GM06990 (cell line): ENCODE data around the gene RAB11A.

ENCODE experiments used
- DNase-seq: peaks from one replicate; pipeline ENCODE4 v3.0.0-alpha.2; 2011; ENCODE audit not compliant: insufficient read length; ENCODE audit errors: extremely low read depth
- H3K27me3 ChIP-seq: replicated peaks from 2 replicates; pipeline ENCODE4 v1.6.0; 2011; ENCODE audit warnings: low read length; ENCODE audit not compliant: control insufficient read depth, insufficient read depth
- H3K36me3 ChIP-seq: 2 replicates; pipeline ENCODE4 v1.5.1; 2011; ENCODE audit warnings: low read length; ENCODE audit not compliant: control insufficient read depth, insufficient read depth
- H3K4me3 ChIP-seq: replicated peaks from 2 replicates; pipeline ENCODE4 v1.5.1; 2011; ENCODE audit warnings: low read depth, mild to moderate bottlenecking, control low read depth, low read length
- TF ChIP-seq, protein P1 (sequence below): IDR thresholded peaks from 2 replicates; pipeline ENCODE4 v1.5.1; 2011; ENCODE audit warnings: low read length, control low read depth, mild to moderate bottlenecking, inconsistent platforms; ENCODE audit not compliant: insufficient read depth, poor library complexity, severe bottlenecking

RAB11A gene

DNA sequence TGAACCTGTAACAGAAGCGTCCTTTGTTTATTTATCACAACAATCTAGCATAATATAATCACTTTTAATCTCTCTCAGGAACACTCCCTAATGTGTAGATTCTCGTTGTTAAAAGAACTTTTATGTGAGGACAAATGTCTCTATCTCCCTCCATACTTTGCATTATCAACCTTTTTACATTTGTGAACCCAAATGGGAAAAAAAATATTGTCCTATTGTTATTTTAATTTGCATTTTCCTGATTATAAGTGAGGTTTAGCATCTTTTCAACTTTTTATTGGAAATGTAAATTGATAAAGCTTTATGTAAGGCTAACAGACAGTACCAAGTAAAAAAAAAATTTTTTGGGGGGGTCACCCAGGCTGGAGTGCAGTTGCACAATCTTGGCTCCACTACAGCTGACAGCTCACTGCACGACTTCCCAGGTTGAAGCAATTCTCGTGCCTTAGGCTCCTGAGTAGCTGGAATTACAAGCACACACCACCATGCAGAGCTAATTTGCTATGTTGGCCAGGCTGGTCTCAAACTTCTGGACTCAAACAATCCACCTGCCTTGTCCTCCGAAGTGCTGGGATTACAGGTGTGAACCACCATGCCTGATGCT, 44.2 kb upstream of the RAB11A start:
- DNase-seq, result no peak
- Histone ChIP-seq H3K27me3 (no peaks in the 10 kb centered on the region), H3K36me3 (no peaks in the 10 kb centered on the region), H3K4me3 (no peak overlapping the region)
- TF ChIP-seq, protein P1, sequence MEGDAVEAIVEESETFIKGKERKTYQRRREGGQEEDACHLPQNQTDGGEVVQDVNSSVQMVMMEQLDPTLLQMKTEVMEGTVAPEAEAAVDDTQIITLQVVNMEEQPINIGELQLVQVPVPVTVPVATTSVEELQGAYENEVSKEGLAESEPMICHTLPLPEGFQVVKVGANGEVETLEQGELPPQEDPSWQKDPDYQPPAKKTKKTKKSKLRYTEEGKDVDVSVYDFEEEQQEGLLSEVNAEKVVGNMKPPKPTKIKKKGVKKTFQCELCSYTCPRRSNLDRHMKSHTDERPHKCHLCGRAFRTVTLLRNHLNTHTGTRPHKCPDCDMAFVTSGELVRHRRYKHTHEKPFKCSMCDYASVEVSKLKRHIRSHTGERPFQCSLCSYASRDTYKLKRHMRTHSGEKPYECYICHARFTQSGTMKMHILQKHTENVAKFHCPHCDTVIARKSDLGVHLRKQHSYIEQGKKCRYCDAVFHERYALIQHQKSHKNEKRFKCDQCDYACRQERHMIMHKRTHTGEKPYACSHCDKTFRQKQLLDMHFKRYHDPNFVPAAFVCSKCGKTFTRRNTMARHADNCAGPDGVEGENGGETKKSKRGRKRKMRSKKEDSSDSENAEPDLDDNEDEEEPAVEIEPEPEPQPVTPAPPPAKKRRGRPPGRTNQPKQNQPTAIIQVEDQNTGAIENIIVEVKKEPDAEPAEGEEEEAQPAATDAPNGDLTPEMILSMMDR, result no peak

DNA sequence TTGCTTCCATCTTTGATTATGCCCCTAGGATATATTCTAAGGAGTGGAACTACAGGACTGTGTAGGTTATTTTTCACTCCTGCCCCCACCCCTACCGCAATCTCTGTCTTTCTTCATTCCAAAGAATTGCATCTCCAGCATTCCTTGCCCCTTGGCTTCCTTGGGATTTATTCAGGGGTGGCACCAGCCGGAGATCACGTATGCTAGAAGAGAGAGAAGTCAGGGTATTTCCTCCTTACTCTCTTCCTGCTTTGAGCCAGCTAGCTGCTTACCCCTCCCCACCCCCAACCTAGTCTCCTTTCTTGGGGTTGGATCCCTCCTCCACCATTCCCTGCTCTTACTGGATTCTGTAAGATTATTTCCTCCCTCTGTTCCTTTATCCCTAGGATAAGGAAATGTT, 42.2 kb upstream of the RAB11A start:
- TF ChIP-seq, protein P1, result no peak
- no peak for DNase-seq
- no peaks in the 10 kb centered on the region for H3K36me3 ChIP-seq
- no peaks in the 10 kb centered on the region for H3K27me3 ChIP-seq
- H3K4me3 ChIP-seq, result no peak overlapping the region

DNA sequence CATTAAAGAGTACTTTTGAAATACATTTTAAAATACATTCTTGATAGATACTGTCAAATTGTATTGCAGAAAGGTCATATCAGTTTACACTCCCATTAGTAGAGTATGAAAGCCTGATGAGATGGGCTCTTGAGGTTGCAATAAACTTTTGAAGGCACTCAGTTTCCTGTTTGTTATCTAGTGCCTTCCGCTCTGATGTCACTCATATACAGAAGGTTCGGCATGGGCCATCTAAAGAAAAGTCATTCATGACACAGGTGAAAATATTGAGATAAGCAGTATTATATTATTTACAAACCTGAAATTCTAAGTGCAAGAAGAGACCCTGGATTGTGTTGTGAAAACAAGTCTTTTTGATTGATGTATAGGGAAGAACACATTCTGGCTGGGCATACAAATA, 40.7 kb upstream of the RAB11A start:
- TF ChIP-seq, protein P1, result no peak
- no peaks in the 10 kb centered on the region for H3K36me3 ChIP-seq
- no peak overlapping the region for H3K4me3 ChIP-seq
- DNase-seq, result no peak
- H3K27me3 ChIP-seq, result no peaks in the 10 kb centered on the region

DNA sequence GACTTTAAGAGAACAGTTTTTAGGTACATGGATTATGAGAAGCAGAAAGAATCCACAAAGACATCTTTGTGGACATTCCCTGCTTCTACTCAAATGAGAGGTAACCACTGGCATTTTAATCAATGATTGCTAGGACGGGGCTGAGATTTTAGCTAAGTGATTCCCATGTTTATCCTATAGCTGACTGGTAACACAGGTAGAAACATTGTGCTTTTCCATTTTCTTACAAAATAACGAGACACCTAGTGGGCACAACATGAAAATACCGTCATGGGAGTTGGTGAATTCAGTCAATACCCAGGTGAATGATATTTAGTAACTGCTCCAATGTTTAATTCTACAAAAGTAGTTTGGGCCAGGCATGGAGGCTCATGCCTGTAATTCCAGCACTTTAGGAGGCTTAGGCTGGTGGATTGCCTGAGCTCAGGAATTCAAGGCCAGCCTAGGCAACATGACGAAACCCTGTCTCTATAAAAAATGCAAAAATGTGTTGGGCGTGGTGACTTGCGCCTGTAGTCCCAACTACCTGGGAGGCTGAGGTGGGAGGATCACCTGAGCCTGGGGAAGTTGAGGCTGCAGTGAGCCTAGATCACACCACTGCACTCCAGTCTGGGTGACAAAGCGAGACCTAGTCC, 40.0 kb upstream of the RAB11A start:
- no peaks in the 10 kb centered on the region for H3K27me3 ChIP-seq
- H3K36me3 ChIP-seq, result no peaks in the 10 kb centered on the region
- TF ChIP-seq, protein P1, result peak; percentile 55
- no peak for DNase-seq
- H3K4me3 ChIP-seq, result no peak overlapping the region

DNA sequence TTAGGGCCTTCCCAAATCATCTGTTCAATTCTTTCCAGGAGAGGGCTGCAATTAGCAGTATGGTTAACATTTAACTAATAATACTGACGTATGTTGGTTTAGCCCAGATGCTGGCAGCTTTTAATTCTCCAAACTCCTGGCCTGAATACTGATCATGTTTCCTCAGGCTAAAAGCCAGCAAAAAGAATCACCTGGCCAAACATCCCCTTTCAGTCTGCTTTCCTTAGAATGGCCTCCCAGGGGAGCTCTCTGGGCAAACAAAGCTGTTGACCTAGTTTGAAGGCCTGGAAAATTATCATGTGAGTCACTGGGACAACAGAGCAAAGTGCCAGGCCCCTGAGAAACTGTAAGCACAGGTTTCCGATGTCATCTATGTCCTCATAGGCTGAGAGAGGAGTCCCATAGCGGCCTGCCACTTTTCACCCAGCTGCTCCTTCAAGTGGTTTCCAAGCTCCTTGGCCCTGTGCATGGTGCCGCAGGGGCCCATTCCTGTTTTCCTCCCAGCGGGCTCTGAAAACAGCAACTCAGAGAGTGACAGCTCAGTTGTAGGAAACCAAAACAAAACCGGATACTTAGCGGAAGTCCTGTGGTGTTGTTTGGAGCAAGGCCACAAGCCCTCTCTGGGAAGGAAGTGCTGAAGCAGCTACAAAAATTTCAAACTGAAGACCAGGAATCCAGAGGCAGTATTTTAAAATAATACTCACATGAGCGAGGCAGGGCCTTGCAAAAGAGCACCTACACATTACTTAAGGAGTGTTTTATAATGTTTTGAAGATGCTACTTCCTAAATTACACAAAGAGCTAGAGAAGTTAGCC, 36.5 kb upstream of the RAB11A start:
- Histone ChIP-seq H3K27me3 (no peaks in the 10 kb centered on the region), H3K36me3 (no peaks in the 10 kb centered on the region), H3K4me3 (no peak overlapping the region)
- TF ChIP-seq, protein P1, result no peak
- DNase-seq, result peak; percentile 70
